ENCODE results near the gene SLC44A1. TPM values are rescaled to one million over a fixed set of nuclear protein-coding genes. Genes with fewer than 3 reads are reported as not detected.

The SLC44A1 gene
- total RNA-seq: 10 to 100 TPM; 39.3 to 94.1 (median 58.3) TPM

DNA sequence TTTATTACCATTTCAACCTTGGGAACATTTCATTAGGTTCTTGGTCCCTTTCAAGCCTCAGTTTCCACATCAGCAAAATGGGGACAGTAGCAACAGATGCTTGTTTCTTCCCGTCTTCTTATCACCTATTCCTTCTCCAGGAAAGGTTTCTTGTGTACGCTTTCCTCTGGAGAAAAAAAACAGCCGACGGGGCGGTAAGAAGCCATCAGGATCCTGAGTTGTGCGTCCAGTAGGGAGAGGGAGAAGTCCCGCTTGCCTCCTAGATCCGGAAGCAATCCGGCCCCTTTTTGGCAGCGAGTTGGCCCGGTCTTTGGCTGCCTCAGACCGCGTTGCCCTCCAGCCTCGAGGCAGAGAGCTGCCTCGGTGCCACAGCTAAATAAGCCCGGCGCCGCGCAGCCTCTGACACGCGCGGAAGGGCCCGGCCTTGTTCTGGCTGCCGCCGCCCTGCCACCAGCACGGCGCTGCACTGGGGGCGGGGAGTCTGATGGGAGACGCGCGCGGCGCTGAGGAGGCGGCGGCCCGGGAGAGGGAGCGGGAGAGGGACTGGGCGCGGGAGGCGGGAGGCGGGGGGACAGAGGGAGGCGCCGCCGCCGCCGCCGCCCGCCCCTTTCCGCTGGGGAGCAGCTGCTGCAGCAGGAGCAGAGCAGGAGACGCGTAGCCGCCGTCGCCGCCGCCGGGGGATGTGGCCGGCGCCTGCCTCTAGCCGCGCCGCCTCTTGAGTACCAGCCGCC lies at the start of gene SLC44A1:
Gene SLC44A1 (plus strand): TSS at position 649 of the 731 bp plus-strand sequence. CDS start 218 bp downstream, outside the sequence.
- in situ Hi-C loops (cut with MboI; ENCODE audit: low pct_ligation_motif_present in 1 of 4, low pct_unique_long_range_greater_than_20kb in 1 of 4, low sequenced_read_pairs in 3 of 4): loop anchor here in 1 of 4 donors (10.0 kb wide), 1 partner anchor 319 kb away; the partner anchor contains the start of gene ABCA1
- WGBS, 2 donors (ENCODE audit: low coverage in 1 of 2): 2 to 10% methylated on average over 2 to 61 of the region's 63 CpGs
- peak within 1 kb of the TSS; percentile 65 to 99 (median 88) for H3K4me3 ChIP-seq

DNA sequence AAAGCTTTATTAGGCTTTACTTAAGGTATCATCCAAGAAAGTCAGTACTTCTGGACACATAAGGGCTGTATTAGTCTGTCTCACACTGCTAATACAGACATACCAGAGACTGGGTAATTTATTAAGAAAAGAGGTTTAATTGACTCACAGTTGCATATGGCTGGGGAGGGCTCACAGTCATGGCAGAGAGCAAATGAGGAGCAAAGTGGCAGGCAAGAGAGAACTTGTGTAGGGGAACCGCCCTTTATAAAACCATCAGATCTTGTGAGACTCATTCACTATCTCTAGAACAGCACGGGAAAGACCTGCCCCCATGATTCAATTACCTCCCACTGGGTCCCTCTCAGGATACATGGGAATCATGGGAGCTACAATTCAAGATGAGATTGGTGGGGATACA lies 49.2 kb upstream of the SLC44A1 start:
- Histone ChIP-seq H3K27ac (no peak overlapping the region), H3K36me3 (no peaks in the 10 kb centered on the region), H3K4me3 (no peak overlapping the region), H3K4me1 (no peaks in the 10 kb centered on the region), H3K9me3 (no peaks in the 10 kb centered on the region), H3K27me3 (no peaks in the 10 kb centered on the region)
- intact Hi-C loops (cut with DNase I; ENCODE audit: low total_unique reads): no loop called here
- DNase-seq: no peak
- TF ChIP-seq CTCF (IDR thresholded peaks at IDR 0.05) (no peak), EP300 (IDR thresholded peaks at IDR 0.05; ENCODE audit: low read depth) (no peak), POLR2A (IDR thresholded peaks at IDR 0.05) (no peak), POLR2AphosphoS5 (IDR thresholded peaks at IDR 0.05) (no peak)
- 81% methylated on average over 2 of the region's 2 CpGs; no CpG with 5 or more reads in 1 of the 2 donors for WGBS, 2 donors (ENCODE audit: low coverage in 1 of 2)
- in situ Hi-C loops (cut with MboI; ENCODE audit: low pct_ligation_motif_present in 1 of 4, low pct_unique_long_range_greater_than_20kb in 1 of 4, low sequenced_read_pairs in 3 of 4): no loop called here

More for the DNA sequence above, at the start of gene SLC44A1:
- Histone ChIP-seq H3K27ac (peak within 1 kb of the TSS; percentile 94 to 97 (median 95)), H3K4me1 (peaks cover 4 to 55% (median 28%) of the 10 kb centered on the region in 4 donors), H3K27me3 (no peaks in the 10 kb centered on the region), H3K36me3 (no peaks in the 10 kb centered on the region), H3K9me3 (no peaks in the 10 kb centered on the region)
- intact Hi-C loops (cut with DNase I; ENCODE audit: low total_unique reads): no loop called here
- TF ChIP-seq POLR2AphosphoS5 (IDR thresholded peaks at IDR 0.05) (peak; percentile 72 to 92 (median 85)), POLR2A (IDR thresholded peaks at IDR 0.05) (peak; percentile 85), EP300 (IDR thresholded peaks at IDR 0.05; ENCODE audit: low read depth) (no peak), CTCF (IDR thresholded peaks at IDR 0.05) (no peak)
- DNase-seq: peak; percentile 98

DNA sequence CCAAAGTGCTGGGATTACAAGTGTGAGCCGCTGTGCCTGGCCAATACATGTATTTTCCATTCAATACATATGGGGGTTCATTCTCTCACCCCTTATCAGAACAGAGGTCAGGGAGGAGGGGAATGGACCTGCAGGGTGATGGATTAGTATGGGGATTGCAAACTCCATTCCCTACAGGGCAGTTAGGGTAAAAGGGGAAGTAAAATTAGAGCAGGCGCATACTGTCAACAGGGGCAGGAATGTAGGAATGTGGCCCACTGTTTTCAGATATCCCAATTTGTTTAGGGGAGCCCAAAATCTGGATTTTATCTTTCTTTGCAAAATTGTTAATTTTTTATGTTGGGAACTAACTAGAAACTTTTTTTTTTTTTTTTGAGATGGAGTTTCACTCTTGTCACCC lies 46.4 kb upstream of the SLC44A1 start:
- intact Hi-C loops (cut with DNase I; ENCODE audit: low total_unique reads): no loop called here
- no peak for DNase-seq
- H3K27me3 ChIP-seq: no peaks in the 10 kb centered on the region
- H3K27ac ChIP-seq: no peak overlapping the region
- in situ Hi-C loops (cut with MboI; ENCODE audit: low pct_ligation_motif_present in 1 of 4, low pct_unique_long_range_greater_than_20kb in 1 of 4, low sequenced_read_pairs in 3 of 4): no loop called here
- H3K36me3 ChIP-seq: no peaks in the 10 kb centered on the region
- H3K9me3 ChIP-seq: no peaks in the 10 kb centered on the region
- WGBS, 2 donors (ENCODE audit: low coverage in 1 of 2): 96 to 98% methylated on average over 2 of the region's 2 CpGs
- TF ChIP-seq CTCF (IDR thresholded peaks at IDR 0.05) (no peak), EP300 (IDR thresholded peaks at IDR 0.05; ENCODE audit: low read depth) (no peak), POLR2A (IDR thresholded peaks at IDR 0.05) (no peak), POLR2AphosphoS5 (IDR thresholded peaks at IDR 0.05) (no peak)
- H3K4me3 ChIP-seq: no peak overlapping the region
- H3K4me1 ChIP-seq: no peaks in the 10 kb centered on the region

DNA sequence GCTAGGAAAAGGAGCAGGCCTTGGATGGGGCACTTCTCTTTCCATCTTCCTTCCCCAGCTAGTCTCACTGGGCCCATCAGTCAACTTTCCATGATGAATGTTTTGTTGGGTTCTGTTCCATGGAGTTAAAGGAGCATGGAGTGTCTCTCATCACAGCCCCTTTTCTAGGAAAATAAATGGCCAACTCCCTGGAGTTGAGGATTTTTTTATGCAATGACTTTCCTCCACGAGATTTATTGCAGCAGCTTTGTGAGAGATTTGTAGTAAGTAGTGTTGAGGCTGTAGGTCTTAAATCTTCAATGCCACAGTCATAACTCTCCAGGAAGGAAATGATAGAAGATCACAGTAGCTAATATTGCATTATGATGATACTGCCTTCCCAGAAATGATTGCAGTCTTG lies 45.6 kb upstream of the SLC44A1 start:
- intact Hi-C loops (cut with DNase I; ENCODE audit: low total_unique reads) (no loop called here), in situ Hi-C loops (cut with MboI; ENCODE audit: low pct_ligation_motif_present in 1 of 4, low pct_unique_long_range_greater_than_20kb in 1 of 4, low sequenced_read_pairs in 3 of 4) (no loop called here)
- TF ChIP-seq CTCF (IDR thresholded peaks at IDR 0.05) (no peak), EP300 (IDR thresholded peaks at IDR 0.05; ENCODE audit: low read depth) (no peak), POLR2A (IDR thresholded peaks at IDR 0.05) (no peak), POLR2AphosphoS5 (IDR thresholded peaks at IDR 0.05) (no peak)
- H3K27me3 ChIP-seq: no peaks in the 10 kb centered on the region
- H3K9me3 ChIP-seq: no peaks in the 10 kb centered on the region
- DNase-seq: no peak
- WGBS, 2 donors (ENCODE audit: low coverage in 1 of 2): 44 to 48% methylated on average over 1 of the region's 1 CpG
- H3K36me3 ChIP-seq: no peaks in the 10 kb centered on the region
- no peaks in the 10 kb centered on the region for H3K4me1 ChIP-seq
- H3K27ac ChIP-seq: no peak overlapping the region
- H3K4me3 ChIP-seq: no peak overlapping the region
